Activated naive CD4-positive, alpha-beta T cell treated with anti-CD3 and anti-CD28 coated beads, Interleukin-2, amount 10 ng/mL, durations not matched to agents 7 days and 5 days (primary cell): ENCODE measurements around the gene PPP1R3C.

Experiments
- CTCF ChIA-PET: fragments of 350-600 bp; sonication (Branson Sonifier 250); formaldehyde crosslinking; loops from one replicate; lab custom pipeline; 2021; ENCODE audit warnings: antibody characterized with exemption; lab: Charles Lee
- DNase-seq: peaks from one replicate; pipeline ENCODE4 v3.0.0-alpha.2; 2020
- H3K27ac Mint-ChIP-seq: one replicate; pipeline ENCODE4 v1.8.0; 2021; ENCODE audit warnings: mild to moderate bottlenecking, moderate library complexity, mixed read lengths
- H3K27me3 Mint-ChIP-seq: one replicate; pipeline ENCODE4 v1.8.0; 2021; ENCODE audit warnings: mild to moderate bottlenecking, mixed read lengths
- H3K36me3 Mint-ChIP-seq: one replicate; pipeline ENCODE4 v1.8.0; 2021; ENCODE audit warnings: mixed read lengths
- H3K4me1 Mint-ChIP-seq: one replicate; pipeline ENCODE4 v1.8.0; 2021; ENCODE audit warnings: mixed read lengths
- H3K4me3 Mint-ChIP-seq: one replicate; pipeline ENCODE4 v1.8.0; 2021; ENCODE audit warnings: mild to moderate bottlenecking, moderate library complexity, mixed read lengths
- H3K9me3 Mint-ChIP-seq: one replicate; pipeline ENCODE4 v1.8.0; 2021; ENCODE audit warnings: mixed read lengths

Gene PPP1R3C

DNA sequence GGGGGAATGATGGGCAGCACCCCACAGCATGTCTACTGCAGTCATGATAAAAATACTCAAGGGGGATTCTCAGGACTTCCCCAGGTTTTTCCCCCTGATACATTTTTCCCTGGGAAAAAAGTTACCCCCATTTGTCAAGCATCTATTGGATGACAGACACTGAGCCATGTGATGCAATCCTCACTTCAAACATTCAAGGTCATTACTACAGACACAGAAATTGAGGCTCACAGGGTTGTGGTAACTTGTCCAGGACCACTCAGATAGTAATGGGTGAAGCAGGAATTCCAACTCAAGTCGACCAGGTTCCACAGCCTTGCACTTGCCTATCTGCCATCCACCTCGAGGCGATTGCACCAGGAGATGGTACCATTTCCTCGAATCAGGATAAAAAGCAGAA, 31.7 kb downstream of the PPP1R3C start:
- Mint-ChIP-seq H3K27me3 (peaks cover 7% of the 10 kb centered on the region), H3K4me1 (peaks cover 3% of the 10 kb centered on the region), H3K4me3 (no peak overlapping the region), H3K27ac (no peak overlapping the region), H3K36me3 (no peaks in the 10 kb centered on the region), H3K9me3 (peaks cover 5% of the 10 kb centered on the region)
- CTCF ChIA-PET, result no interaction called here
- DNase-seq, result no peak

DNA sequence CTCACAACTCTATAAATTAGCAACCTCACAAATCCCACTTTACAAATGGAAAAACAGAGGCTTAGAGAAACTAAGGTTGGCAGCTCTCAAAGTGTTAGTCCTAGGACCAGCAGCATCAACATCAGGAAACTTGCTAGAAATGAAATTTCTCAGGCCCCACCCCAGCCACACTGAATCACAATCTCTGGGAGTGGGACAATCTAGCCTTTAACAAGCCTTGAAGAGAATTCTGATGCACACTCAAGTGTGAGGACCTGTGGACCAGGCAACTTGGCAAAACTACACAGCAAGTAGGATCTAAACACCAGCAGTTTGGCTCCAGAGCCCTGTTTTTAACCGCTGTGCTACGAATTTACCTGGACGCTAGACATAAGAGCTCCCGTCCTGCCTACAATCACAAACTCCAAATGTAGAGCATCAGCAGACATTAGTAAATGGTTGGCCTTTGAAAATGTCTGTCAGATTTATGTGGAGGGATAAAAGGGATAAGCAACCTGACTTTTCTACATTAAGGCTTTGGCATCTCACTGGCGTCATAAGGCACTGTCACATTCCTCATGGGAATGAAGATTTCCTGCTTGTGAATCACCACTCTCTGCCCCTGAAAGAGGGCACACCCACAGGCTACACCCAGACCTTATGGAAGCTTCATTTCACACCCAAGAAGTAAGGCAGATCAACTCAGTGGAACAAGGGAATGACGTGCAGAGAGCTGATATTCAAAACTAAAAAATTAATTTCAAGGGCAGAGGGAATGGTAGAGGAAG, 34.5 kb downstream of the PPP1R3C start:
- CTCF ChIA-PET, result interaction anchor here (0.6 to 1.8 kb wide), 2 partner anchors 37 to 164 kb away, joined by 3 to 6 read pairs; no protein-coding TSS in a partner anchor

DNA sequence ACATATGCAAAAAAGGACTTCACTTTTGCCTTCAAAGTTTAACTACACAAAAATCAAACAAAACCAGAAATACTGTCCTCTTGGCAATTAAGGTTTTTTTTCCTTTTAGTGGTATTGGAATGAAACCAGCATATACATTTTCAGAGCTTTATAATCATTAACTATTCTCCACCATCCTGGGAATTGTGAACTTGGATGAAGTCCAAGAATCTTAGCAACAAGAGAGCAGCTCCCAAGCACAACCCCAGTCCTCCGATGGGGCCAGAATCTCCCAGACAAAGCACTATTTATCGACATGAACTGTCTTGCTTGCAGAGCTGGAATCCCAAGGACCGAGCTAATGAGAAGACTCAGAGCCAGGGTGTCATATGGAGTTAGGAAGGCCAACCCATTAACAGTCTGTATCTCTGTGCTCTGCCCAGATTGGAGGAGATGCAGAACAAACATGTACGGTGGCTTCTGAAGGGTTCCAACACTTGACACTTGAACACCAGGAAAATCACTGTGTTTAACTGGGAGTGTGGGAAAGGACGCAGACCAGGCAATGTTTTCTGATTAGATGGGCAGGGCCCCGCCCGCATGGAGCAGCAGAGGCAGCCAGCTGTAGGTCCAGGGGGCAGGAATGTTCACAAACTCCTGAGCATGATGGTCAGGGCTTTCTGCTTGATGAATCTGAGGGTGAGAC, 35.5 kb downstream of the PPP1R3C start:
- Mint-ChIP-seq H3K27me3 (peaks cover 18% of the 10 kb centered on the region), H3K36me3 (no peaks in the 10 kb centered on the region), H3K4me3 (no peak overlapping the region), H3K9me3 (no peaks in the 10 kb centered on the region), H3K27ac (no peak overlapping the region), H3K4me1 (peaks cover 3% of the 10 kb centered on the region)
- no peak for DNase-seq
- CTCF ChIA-PET, result interaction anchor here (1.8 kb wide), 1 partner anchor 38 kb away, joined by 6 read pairs; no protein-coding TSS in a partner anchor

More for the DNA sequence above, 34.5 kb downstream of the PPP1R3C start:
- no peaks in the 10 kb centered on the region for H3K36me3 Mint-ChIP-seq
- H3K9me3 Mint-ChIP-seq, result no peaks in the 10 kb centered on the region
- peaks cover 3% of the 10 kb centered on the region for H3K4me1 Mint-ChIP-seq
- H3K27me3 Mint-ChIP-seq, result peaks cover 16% of the 10 kb centered on the region
- no peak for DNase-seq
- H3K27ac Mint-ChIP-seq, result no peak overlapping the region
- no peak overlapping the region for H3K4me3 Mint-ChIP-seq

DNA sequence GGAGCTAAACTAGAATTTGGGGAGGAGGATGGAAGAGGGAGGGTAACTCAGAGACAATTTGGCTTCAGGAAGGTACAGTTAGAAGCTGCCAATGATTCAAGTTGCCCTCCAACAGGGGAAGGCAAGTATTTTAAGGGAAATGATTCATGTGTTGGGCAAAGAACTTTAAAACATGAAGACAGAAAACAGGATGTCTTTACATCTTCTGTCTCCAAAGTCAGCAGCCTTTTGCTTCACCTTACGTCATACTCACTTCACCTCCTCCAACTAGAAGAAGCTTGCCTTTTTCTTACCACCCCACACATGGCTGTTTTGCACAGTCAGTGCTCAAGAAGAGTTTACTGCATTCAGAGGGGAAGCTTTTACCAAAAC, 36.1 kb downstream of the PPP1R3C start:
- H3K27me3 Mint-ChIP-seq, result peaks cover 18% of the 10 kb centered on the region
- H3K36me3 Mint-ChIP-seq, result no peaks in the 10 kb centered on the region
- H3K9me3 Mint-ChIP-seq, result no peaks in the 10 kb centered on the region
- H3K4me1 Mint-ChIP-seq, result peaks cover 3% of the 10 kb centered on the region
- no peak for DNase-seq
- no peak overlapping the region for H3K4me3 Mint-ChIP-seq
- H3K27ac Mint-ChIP-seq, result no peak overlapping the region
- CTCF ChIA-PET, result interaction anchor here (1.8 kb wide), 1 partner anchor 38 kb away, joined by 6 read pairs; no protein-coding TSS in a partner anchor

DNA sequence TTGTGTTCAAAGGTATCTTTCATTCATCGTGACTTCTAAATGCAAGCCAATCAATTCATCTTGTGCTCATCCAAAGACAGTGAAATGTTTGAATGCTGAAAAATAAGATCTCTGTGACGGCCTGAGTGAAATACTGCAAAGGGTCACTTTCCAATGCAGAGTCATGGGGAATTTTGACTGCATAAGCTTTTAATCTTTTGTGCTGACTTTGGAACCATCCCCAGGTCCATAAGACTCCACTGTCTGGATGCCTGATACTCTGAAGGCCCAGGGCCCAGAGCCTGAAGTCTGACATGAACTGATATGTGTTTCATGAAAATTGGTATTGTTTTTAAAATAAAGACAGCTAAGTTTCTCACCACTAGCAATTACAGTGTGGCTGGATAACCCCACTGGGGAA, 39.0 kb downstream of the PPP1R3C start:
- no peak overlapping the region for H3K27ac Mint-ChIP-seq
- H3K9me3 Mint-ChIP-seq, result no peaks in the 10 kb centered on the region
- H3K27me3 Mint-ChIP-seq, result peaks cover 22% of the 10 kb centered on the region
- CTCF ChIA-PET, result interaction anchor here (0.7 kb wide), 1 partner anchor 19 kb away, joined by 3 read pairs; no protein-coding TSS in a partner anchor
- H3K4me3 Mint-ChIP-seq, result no peak overlapping the region
- H3K4me1 Mint-ChIP-seq, result peaks cover 3% of the 10 kb centered on the region
- DNase-seq, result no peak
- no peaks in the 10 kb centered on the region for H3K36me3 Mint-ChIP-seq

DNA sequence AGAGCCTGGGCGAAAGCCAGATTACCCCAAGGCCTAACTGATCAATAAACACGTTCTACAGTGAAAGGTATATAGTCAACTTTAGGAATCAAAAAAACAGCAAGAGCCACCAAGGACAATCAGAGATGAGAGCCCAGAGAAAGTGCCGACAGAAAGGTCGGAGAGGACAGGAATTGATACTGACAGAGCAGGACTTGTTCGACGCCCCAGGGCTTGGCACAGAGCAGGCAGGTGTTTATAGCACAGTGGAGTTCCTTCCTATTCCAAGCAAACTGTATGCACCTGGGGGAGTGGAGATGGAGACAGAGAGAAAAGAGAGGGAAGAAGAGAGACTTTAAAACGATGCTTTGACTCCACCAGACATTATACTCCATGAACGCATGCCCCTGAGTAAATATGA, 39.5 kb downstream of the PPP1R3C start:
- H3K27me3 Mint-ChIP-seq, result peaks cover 22% of the 10 kb centered on the region
- H3K4me3 Mint-ChIP-seq, result no peak overlapping the region
- no peaks in the 10 kb centered on the region for H3K9me3 Mint-ChIP-seq
- no peak for DNase-seq
- peaks cover 3% of the 10 kb centered on the region for H3K4me1 Mint-ChIP-seq
- no peak overlapping the region for H3K27ac Mint-ChIP-seq
- H3K36me3 Mint-ChIP-seq, result no peaks in the 10 kb centered on the region
- CTCF ChIA-PET, result interaction anchor here (0.7 kb wide), 1 partner anchor 19 kb away, joined by 3 read pairs; no protein-coding TSS in a partner anchor

DNA sequence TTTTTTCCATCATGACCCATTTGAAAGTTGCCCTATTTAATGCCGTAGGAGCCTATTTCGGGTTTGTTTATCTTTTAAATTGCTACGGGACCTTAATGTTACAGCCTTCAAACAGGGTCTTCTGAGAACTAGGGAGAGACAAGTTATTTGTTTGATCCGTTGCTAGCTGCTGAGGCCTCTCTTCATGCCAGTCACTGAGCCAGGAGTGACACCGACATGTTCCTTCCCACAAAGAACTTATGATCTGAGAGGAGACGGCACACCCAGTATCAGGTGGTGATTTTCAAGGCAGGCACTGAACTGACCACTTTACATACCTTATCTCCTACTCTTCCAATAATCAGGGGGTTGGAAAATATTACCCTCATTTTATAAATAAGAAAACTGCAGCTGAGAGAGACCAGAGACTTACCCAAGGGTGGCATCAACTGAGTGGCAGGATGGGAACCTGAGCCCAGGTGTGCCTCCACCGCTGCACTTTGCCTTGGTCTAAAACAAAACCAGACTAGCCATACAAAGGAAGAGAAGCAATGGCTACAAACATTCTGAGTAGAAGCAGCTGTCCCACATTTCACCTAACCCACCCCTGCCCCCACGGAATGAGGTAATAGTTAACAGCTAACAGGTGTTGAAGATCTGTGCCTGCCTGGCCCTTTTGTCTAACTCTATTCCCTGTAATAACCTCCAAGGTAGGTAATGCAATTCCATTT, 40.5 kb downstream of the PPP1R3C start:
- Mint-ChIP-seq H3K27ac (no peak overlapping the region), H3K4me1 (peaks cover 3% of the 10 kb centered on the region), H3K36me3 (no peaks in the 10 kb centered on the region), H3K4me3 (no peak overlapping the region), H3K9me3 (no peaks in the 10 kb centered on the region), H3K27me3 (peaks cover 17% of the 10 kb centered on the region)
- CTCF ChIA-PET, result no interaction called here
- no peak for DNase-seq

DNA sequence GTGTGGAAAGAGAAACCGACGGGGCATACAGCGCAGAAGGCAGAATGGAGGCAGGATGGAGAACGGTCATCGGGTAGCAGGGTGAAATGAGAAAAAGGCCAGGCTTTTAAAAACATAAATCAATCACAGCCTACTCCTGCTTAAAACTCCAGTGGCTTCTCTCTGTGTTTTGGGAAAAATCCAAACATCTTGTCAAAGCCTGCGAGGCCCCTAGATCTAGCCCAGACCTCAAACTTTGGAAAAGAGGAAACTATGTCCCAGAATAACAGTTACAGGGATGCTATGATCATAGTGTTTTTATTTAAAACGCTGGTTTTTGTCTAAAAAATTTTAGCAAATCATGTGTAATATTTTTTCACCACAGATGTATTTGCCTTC, 41.1 kb downstream of the PPP1R3C start:
- H3K27me3 Mint-ChIP-seq, result peaks cover 15% of the 10 kb centered on the region
- H3K36me3 Mint-ChIP-seq, result no peaks in the 10 kb centered on the region
- CTCF ChIA-PET, result no interaction called here
- H3K4me3 Mint-ChIP-seq, result no peak overlapping the region
- no peak overlapping the region for H3K27ac Mint-ChIP-seq
- DNase-seq, result no peak
- no peaks in the 10 kb centered on the region for H3K9me3 Mint-ChIP-seq
- H3K4me1 Mint-ChIP-seq, result peaks cover 2% of the 10 kb centered on the region

DNA sequence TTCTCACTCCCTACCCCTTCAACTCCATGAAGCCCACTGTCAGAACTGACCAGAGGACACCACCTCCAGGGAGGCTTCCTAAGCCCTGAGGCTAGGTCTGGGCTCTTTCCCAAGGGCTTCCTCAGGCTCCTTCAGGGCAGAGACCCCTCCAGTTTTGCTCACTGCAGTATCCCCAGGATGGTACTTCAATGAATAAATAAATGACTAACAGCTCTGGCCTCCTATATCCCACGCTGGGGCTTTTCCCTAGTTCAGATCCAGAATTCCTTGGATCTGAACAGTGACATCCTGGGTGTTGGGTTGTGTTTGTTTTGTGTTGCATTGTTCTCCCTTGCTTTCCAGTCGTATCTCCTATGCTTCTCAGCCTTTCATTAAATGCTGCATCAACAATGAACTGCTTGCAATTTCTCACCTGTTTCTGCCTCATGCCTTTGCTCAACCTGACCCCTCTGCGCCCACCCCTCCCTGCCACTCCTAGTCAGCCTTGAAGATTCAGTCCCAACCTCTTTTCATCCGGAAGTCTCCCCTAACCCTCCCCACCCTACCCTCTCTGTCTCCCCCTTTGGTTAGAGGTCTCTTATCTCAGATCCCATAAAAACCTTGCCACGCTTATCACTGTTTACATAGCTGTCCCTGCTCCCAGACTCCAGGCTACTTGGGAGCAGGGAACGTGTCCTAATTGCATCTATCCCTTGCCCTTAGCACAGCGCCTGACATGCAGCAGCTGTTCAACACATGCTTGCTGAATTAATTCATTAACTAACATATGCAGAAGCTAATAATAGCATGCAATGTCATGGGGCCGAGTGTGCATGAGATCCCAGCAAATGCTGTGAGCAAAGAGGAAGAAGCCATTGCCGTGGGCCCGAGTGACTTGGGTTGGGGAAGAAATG, 41.7 kb downstream of the PPP1R3C start:
- CTCF ChIA-PET, result no interaction called here
- H3K4me3 Mint-ChIP-seq, result no peak overlapping the region
- H3K9me3 Mint-ChIP-seq, result no peaks in the 10 kb centered on the region
- H3K36me3 Mint-ChIP-seq, result no peaks in the 10 kb centered on the region
- H3K27me3 Mint-ChIP-seq, result peaks cover 20% of the 10 kb centered on the region
- no peaks in the 10 kb centered on the region for H3K4me1 Mint-ChIP-seq
- no peak overlapping the region for H3K27ac Mint-ChIP-seq
- DNase-seq, result no peak

DNA sequence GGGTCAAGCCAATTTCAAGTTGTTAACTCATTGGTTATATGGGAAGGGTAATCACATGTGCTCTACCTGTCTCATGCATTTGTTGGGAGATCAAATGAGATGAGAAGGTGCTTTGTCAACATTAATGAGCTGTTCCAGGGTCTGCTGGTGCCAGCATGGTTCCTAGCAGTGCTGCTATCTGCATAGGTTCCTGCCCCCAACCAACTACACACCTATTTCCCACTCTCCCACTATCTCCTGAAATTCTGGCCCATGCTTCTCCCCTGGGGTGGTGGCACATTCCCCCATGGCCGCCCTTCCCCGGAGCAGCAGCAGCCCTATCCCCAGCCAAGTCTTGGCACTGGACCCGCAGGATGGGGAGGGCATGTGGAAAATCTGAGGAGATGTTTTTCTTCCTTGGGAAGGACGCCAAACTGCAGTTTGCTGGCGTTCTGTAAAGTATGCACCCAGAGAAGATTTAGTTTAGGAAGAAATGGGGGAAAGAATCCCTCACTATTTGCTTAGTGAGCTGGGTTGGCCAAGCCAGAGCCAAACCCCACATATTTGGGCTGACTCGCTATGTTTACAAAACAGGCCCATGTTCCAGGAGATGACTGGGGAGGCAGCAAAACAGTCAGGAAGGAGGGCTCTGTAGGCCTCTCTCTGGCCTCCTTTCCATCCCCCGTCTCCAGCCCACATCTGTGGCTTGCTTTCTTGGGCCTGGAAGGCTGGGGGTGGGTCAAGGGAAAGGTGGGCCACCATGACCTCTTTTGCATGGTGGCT, 42.5 kb downstream of the PPP1R3C start:
- CTCF ChIA-PET, result no interaction called here

DNA sequence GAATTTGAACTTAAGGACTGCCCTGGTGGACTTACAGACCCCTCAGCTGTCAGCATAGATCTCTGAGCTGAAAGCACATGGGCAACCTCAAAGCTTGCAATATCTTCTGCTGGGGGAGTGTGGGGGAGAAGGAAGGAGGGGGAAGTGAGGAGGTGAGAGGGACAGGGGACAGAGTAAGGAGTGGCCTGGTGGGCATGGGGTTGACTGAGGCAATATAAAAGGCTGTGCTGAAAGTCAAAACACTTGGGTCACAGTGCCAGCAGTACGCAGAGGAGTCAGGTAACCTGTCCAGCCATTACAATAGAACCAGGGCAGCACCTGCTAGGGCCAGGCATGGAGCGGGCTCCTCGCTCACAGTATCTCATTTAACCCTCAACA, 43.2 kb downstream of the PPP1R3C start:
- H3K27me3 Mint-ChIP-seq, result peaks cover 22% of the 10 kb centered on the region
- no peaks in the 10 kb centered on the region for H3K4me1 Mint-ChIP-seq
- CTCF ChIA-PET, result interaction anchor here (0.9 kb wide), 1 partner anchor 31 kb away, joined by 3 read pairs; no protein-coding TSS in a partner anchor
- no peak overlapping the region for H3K27ac Mint-ChIP-seq
- no peak for DNase-seq
- no peaks in the 10 kb centered on the region for H3K36me3 Mint-ChIP-seq
- no peaks in the 10 kb centered on the region for H3K9me3 Mint-ChIP-seq
- no peak overlapping the region for H3K4me3 Mint-ChIP-seq

More for the DNA sequence above, 42.5 kb downstream of the PPP1R3C start:
- Mint-ChIP-seq H3K9me3 (no peaks in the 10 kb centered on the region), H3K36me3 (no peaks in the 10 kb centered on the region), H3K27ac (no peak overlapping the region), H3K4me1 (no peaks in the 10 kb centered on the region), H3K27me3 (peaks cover 20% of the 10 kb centered on the region), H3K4me3 (no peak overlapping the region)
- no peak for DNase-seq

DNA sequence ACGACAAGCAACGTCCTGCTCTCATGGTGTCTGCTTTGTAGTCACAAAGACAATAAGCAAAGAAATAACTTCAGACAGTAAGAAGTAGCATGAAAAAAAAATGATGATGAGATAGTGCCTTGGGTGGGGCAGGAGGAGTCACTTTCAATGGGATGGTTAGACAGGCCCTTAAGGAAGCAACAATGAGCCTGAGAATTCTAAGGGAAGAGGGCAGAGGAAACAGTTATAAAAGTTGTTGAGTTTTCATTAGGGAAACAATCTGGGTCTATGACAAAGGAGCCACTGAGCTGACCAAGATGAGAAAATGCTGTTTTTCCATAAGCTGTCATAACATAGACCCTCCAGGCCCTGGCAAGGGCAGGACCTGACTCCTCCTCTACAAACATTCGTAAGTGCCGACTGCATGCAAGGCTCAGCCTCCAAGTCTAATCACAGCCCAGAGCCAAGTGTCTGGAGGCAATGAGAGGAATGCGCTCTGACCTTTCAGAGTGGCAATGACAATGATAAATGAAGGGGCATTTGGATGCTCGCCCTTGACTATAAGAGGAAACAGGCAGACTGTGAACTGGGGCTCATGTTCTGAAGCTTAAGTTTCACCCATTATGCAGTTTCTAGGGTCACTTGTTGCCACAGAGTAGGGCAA, 43.7 kb downstream of the PPP1R3C start:
- CTCF ChIA-PET, result interaction anchor here (0.9 kb wide), 1 partner anchor 30 kb away, joined by 3 read pairs; no protein-coding TSS in a partner anchor
- no peak for DNase-seq
- no peaks in the 10 kb centered on the region for H3K36me3 Mint-ChIP-seq

More for the DNA sequence above, 43.7 kb downstream of the PPP1R3C start:
- no peaks in the 10 kb centered on the region for H3K4me1 Mint-ChIP-seq
- no peak overlapping the region for H3K4me3 Mint-ChIP-seq
- no peak overlapping the region for H3K27ac Mint-ChIP-seq
- H3K9me3 Mint-ChIP-seq, result no peaks in the 10 kb centered on the region
- H3K27me3 Mint-ChIP-seq, result peaks cover 18% of the 10 kb centered on the region
